Activated gamma-delta T cell treated with anti-CD3 and anti-CD28 coated beads, Interleukin-2, amount 50 U/mL, for 16 hours (primary cell): Measurements from ENCODE around the gene ESYT3.

Experiments used
- DNase-seq: peaks from one replicate; pipeline ENCODE4 v3.0.0-alpha.2; 2020; ENCODE audit warnings: low read depth

Gene ESYT3, protein sequence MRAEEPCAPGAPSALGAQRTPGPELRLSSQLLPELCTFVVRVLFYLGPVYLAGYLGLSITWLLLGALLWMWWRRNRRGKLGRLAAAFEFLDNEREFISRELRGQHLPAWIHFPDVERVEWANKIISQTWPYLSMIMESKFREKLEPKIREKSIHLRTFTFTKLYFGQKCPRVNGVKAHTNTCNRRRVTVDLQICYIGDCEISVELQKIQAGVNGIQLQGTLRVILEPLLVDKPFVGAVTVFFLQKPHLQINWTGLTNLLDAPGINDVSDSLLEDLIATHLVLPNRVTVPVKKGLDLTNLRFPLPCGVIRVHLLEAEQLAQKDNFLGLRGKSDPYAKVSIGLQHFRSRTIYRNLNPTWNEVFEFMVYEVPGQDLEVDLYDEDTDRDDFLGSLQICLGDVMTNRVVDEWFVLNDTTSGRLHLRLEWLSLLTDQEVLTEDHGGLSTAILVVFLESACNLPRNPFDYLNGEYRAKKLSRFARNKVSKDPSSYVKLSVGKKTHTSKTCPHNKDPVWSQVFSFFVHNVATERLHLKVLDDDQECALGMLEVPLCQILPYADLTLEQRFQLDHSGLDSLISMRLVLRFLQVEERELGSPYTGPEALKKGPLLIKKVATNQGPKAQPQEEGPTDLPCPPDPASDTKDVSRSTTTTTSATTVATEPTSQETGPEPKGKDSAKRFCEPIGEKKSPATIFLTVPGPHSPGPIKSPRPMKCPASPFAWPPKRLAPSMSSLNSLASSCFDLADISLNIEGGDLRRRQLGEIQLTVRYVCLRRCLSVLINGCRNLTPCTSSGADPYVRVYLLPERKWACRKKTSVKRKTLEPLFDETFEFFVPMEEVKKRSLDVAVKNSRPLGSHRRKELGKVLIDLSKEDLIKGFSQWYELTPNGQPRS

DNA sequence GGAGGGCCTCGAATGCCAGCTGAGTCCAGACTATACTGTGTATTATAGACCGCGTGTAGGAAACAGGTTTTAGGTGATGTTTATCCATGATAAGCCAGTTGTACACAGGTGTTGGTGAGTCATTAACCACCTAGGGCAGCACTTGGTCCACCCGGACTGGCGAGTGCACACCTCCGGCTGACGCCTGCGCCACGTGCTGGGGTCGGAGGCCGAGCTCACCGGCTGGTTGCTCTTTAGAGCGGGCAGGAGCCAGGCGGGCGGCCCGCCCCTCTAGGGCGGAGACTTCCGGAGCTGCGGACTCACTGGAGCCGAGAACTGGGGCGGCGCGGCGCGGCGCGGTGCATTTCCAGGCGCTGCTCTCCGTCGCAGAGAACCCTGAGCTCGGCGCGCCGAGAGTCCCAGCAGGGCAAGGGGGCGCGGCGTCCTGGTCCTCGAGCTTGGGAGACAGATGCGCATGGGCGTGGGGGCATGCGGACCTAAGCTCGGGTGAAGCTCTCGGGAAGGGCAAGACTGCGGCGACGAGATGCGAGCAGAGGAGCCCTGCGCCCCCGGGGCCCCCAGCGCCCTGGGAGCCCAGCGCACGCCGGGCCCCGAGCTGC is at the start of gene ESYT3:
TSS of gene ESYT3 (plus strand) at position 341 of the 599 bp plus-strand sequence. CDS start at position 524, 183 bp downstream.
- DNase-seq, result no peak

GRCh38 chr3:138384976-138385375 is 49.4 kb upstream of the ESYT3 start:
- no peak for DNase-seq

DNA sequence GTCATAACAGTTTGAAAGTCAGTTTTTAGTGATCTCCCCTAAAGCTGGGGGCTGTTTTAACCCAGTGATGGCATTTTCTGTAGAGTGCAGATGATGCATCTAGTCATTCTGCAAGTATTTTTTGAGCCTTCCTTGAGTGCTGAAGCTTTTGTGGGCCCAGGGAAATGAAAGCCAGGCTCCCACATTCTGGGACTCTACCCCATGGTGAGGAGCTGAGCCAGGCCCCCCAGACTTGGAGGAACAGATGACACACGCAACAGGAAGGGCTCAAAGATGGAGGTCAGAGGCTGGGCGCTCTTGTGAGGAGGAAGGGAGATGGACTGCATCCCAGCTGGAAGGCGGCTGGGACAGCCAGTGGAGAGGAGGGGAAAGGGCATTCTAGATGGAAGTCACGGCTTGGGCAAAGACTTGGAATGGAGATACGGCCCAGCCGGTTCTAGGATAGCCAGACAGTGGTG is 45.2 kb upstream of the ESYT3 start:
- DNase-seq, result no peak

- no peak for DNase-seq
Measured at GRCh38 chr3:138389841-138390581, 44.4 kb upstream of the ESYT3 start.

- DNase-seq, result no peak
Measured at GRCh38 chr3:138390582-138390932, 43.9 kb upstream of the ESYT3 start.

- no peak for DNase-seq
Measured at GRCh38 chr3:138394156-138394555, 40.3 kb upstream of the ESYT3 start.

DNA sequence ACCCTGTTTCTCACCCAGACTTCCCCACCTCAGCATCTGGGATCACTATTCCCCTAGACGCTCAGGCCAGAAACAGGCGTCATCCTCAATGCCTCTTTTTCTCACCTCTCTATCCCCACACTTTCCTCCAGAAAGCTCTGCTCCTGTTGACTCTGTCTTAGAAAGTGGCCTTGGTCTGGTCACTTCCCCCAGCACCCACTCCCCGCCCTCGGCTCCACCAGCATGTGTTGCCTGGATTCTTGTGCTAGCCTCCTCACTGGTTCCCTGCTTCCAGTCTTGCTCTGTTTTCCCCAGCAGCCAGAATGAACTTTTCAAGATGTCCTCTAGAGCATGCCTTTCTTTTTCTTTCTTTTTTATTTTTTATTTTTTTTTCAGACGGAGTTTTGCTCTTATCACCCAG is 39.7 kb upstream of the ESYT3 start:
- DNase-seq, result no peak

DNA sequence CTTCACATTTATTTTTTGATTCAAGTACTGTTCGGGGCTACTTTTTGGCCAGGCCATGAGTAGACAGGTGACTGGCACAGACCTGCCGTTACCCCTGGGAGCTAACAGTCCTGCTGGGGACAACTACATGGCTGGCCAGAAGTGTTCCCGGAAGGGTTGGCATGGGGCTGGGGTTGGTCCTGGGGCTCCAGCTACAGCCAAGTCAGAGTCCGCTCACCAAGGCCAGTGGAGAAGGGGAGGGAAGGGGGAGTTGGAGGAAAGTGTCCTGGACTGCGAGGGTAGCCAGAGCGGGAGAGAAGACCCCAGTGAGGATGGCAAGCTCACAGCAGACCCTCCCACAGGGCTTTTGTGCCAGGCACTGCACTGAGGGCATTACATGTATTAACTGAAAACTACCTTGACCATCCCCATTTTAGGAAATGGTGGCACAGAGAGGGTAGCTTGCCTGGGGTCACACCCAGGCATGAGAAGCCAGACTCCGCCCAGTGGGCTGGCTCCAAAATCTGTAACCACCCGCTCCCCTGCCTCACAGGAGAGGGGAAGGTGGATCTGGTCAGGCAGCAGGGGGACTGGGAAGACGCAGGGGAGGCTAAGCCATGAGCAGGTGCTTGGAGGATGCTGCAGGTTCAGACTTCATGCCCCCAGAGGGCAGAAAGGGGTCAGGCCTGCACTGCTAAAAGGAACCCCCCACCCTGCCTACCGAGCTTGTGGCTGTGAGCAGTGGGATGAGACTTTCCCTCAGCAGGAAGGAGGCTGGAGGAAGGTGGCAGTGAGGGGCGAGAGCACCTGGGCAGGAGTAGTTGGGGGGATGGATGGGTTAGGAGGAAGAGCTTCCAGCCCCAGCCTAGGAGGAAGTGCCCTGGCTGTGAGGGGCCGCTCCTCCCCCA is 38.3 kb upstream of the ESYT3 start:
- no peak for DNase-seq

- no peak for DNase-seq
Measured at GRCh38 chr3:138396752-138397410, 37.5 kb upstream of the ESYT3 start.

- DNase-seq, result no peak
Measured at GRCh38 chr3:138397983-138398382, 36.4 kb upstream of the ESYT3 start.

DNA sequence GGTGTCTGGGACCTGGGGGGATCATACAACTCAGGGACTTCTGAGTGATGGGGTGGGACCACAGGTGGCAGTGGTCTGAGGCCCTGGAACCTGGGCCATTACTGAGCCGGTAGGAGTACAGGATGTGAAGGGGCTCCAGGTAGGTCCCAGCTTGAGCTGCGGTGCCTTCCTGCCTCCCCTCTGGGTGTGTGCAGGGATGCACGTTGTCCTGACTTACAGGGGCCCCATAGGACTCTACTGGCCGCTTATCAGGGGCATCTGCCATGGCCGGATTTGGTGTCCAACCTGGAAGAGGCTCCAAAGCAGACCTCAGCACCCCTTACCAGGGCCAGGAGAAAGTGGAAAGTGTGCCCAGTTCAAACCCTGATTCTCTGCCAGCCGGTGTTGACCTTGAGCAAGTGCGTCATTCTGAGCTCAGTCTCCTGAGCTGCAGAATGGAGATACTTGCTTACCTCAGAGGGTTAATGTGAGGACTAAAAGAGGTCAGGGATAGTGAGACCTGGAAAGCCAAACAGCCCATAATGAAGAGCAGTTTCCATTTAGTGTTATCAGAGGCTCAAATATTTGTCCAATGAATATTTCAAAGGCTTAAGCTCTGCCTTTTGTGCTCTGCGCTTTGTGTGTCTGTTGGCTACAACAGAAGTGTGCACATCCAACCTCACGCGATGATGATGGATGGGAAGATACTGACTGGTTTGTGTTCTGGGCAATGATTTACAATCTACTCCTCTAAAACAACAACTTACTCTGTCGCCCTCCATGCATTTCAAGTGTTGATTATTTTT is 35.4 kb upstream of the ESYT3 start:
- DNase-seq, result no peak

DNA sequence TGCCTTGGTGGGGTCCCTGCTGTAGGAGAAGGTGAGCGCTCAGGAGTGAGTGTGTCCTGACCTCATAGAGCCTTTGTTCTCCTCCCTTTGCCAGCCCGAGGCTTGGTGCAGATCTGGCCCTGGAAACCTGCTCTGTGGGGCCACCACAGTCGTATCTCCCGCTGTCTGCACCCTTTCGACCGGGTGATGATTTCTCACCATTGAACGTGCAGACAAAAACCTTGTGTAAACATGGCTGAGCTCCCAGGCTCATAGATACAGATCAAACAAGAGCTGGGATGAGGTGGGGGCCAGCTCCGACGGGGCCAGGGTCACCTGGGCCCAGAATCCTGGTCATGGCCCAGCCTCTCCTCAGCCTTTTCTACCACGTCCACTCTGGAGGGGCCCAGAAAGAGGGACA is 34.6 kb upstream of the ESYT3 start:
- DNase-seq, result no peak

GRCh38 chr3:138400651-138401070 is 33.8 kb upstream of the ESYT3 start:
- DNase-seq, result no peak

DNA sequence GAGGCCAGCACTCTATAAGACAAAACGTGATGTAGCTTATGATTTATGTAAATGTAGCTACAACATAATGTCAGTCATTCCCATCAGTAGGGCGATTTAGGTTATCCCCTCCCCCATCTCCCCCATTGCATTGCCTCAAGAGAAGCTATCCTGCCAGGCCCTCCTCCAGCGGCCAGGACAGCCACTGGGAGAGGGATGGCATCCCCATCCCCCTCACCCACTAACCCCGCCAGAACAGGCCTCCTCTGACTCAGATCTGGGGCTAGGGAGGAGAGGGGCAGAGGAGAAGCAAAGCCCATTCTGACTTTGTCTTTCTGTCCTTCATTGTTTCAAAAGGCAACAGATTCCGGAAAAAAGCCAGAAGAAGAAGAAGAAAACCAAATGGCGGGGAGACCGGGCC is 32.6 kb upstream of the ESYT3 start:
- DNase-seq, result no peak

DNA sequence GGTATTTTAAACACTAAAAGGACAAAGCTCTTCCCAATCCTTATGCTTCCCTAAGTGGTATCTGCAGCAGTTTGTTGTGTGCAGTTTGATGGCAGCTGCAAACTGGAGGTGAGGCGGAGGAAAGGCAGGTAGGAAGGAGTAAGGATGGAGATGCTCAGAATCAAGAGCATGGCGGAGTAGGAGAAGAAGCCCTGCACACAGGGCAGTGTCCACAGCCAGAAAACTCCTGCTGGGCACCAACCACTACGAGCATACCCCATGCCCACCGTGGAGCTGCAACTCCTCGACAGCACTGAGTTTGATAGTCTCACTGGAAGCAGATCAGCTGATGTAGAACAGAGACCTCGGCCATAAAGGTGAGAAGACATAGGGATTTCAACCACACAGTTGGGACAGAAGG is 30.3 kb upstream of the ESYT3 start:
- DNase-seq, result no peak

- DNase-seq, result no peak
Measured at GRCh38 chr3:138405001-138405400, 29.4 kb upstream of the ESYT3 start.

DNA sequence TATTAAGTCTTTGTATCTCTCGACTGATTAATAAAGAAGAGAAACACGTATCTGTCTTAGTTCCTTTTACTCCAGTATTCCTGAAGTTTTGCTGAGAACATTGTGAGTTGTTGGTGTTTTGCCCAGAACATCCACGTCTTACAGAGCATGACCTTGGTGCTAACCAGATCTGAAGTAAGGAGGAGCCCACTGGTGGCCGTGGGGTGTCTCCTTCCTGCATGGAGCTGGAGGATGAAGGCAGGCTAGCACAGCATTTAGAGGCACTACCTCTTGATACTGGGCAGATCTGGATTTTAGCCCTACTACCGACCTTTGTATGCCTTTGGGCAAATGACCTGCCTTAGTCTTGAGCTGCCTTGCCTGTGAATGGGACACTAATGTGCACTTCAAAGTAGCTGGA is 28.9 kb upstream of the ESYT3 start:
- no peak for DNase-seq

DNA sequence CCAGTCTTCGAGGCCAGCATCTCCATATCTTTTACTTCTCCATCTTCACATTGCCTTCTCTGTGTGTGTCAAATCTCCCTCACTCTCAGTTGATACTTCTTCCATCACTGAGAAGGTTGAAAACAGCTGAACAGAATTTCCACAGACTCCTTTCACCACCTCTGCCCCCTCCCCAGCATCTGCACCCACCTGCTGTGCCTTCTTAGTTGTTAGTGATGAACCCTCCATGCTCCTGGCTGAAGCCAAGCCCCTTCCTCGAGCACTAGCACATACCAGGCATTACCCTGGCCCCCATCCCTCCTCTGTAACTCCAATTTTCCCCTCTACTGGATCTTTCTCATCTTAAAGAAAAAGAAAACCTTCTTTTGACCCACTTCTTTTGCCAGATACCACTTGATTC is 27.8 kb upstream of the ESYT3 start:
- DNase-seq, result no peak

DNA sequence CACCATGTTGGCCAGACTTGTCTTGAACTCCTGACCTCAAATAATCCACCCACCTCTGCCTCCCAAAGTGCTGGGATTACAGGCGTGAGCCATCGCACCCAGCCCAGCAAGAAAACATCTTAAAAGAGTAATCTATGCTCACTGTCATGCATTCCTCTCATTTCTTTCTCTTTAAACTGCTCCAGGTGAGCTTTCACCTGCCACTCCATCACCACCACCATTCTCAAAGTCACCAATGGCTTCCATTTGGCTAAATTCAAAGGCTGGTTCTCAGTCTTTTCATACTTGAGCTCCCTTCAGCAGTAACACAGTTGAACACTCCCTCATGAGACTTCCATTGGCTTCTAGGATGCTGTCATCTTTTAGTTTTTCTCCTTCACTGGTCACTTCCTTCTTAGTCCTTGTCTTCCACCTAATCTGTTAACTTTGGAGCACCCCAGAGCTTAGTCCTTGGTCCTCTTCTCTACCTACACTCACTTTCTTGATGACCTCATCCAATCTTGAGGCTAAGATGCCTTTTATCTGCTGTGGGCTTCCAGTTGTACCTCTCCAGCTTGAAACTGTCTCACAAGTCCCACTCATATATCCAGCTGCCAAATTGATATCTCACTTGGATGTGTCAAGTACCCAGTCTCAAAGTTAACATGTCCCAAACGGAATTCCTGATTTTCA is 27.0 kb upstream of the ESYT3 start:
- no peak for DNase-seq
